Tibial nerve (tissue), 4 donors: ENCODE results near the gene CXorf58. TPM values are rescaled to one million over a fixed set of nuclear protein-coding genes. Genes with fewer than 3 reads are reported as not detected.
"Not testable (repeated sequence)": the region's sequence is repeated elsewhere in the genome, so short reads cannot be mapped to it uniquely, and the experiment has no call there.

ENCODE experiments used
- DNase-seq, 2 donors: peaks; one replicate each; pipeline ENCODE4 v3.0.0-alpha.2; 2019; ENCODE audit warnings: low spot score in 2 of 2
- H3K27ac ChIP-seq, 4 donors: fragments of 200-600 bp; sonication (generic) in 3 of 4; one replicate each; pipeline ENCODE4 v1.5.1; 2017 to 2019; ENCODE audit warnings: mild to moderate bottlenecking in 1 of 4
- H3K27me3 ChIP-seq, 2 donors: fragments of 200-600 bp; sonication (generic) in 1 of 2; one replicate each; pipeline versions ENCODE4 v1.5.1 to v1.6.0; 2017 to 2019
- H3K36me3 ChIP-seq, 3 donors: fragments of 200-600 bp; sonication (generic); one replicate each; pipeline ENCODE4 v1.5.1; 2018 to 2019
- H3K4me1 ChIP-seq, 4 donors: fragments of 200-600 bp; sonication (generic) in 3 of 4; one replicate each; pipeline ENCODE4 v1.5.1; 2017 to 2019
- H3K4me3 ChIP-seq, 4 donors: fragments of 200-600 bp; sonication (generic) in 3 of 4; one replicate each; pipeline ENCODE4 v1.5.1; 2017 to 2019; ENCODE audit warnings: mild to moderate bottlenecking in 1 of 4, moderate library complexity in 1 of 4
- H3K9me3 ChIP-seq, 4 donors: fragments of 200-600 bp; sonication (generic) in 3 of 4; one replicate each; pipeline ENCODE4 v1.5.1; 2017 to 2019
- CTCF ChIP-seq, 5 experiments: fragments of 200-600 bp in 3 of 5; fragments of 450-650 bp in 2 of 5; sonication (generic) in 3 of 5; IDR thresholded peaks; one replicate each; pipeline ENCODE4 v1.5.1; 2016 to 2019; ENCODE audit warnings: antibody characterized with exemption in 5 of 5, mild to moderate bottlenecking in 3 of 5, moderate library complexity in 2 of 5
- EP300 ChIP-seq, 2 donors: sonication (generic); formaldehyde crosslinking; IDR thresholded peaks; one replicate each; pipeline ENCODE4 v1.6.1; 2017; ENCODE audit warnings: antibody characterized with exemption in 2 of 2, mild to moderate bottlenecking in 1 of 2
- POLR2A ChIP-seq, 2 donors: fragments of 450-650 bp; IDR thresholded peaks; one replicate each; pipeline ENCODE4 v1.6.1; 2017; ENCODE audit warnings: antibody characterized with exemption in 2 of 2, mild to moderate bottlenecking in 2 of 2, moderate library complexity in 2 of 2
- WGBS, 2 donors: methylation state at CpG; one replicate each; pipeline ENCODE4 v1.1.5; 2018; 5-methylcytosine and 5-hydroxymethylcytosine counted together
- total RNA-seq, 4 donors: library from RNA; depleted of rRNA; stranded (reverse); fragments of >200 nt; gene quantifications; one replicate each; pipeline ENCODE4 v1.1.0, GENCODE V29; 2016

CXorf58 gene
- 1 to 10 TPM in 1 of 4 donors, under 1 TPM in 1, not detected in 2; 0.22 to 1.5 TPM for total RNA-seq

GRCh38 chrX:23907498-23908218, at the start of gene CXorf58, which contains the start of gene APOO:
TSS of gene CXorf58 (plus strand) at chrX:23908006. CDS start at chrX:23910303, 2,297 bp downstream.
TSS of gene APOO (minus strand) at chrX:23907938. CDS start at chrX:23907702, 236 bp downstream.
- peaks cover 0 to 14% (median 0%) of the 10 kb centered on the region in 4 donors for H3K4me1 ChIP-seq
- peak within 1 kb of the TSS; percentile 71 to 91 (median 89) for H3K27ac ChIP-seq
- TF ChIP-seq POLR2A (IDR thresholded peaks at IDR 0.05) (peak in 1 of 2 donors; percentile 48), EP300 (IDR thresholded peaks at IDR 0.05) (peak; percentile 32 to 76), CTCF (IDR thresholded peaks at IDR 0.05) (peak; percentile 62 to 93 (median 83))
- 1 to 42% methylated on average over 18 to 28 of the region's 81 CpGs for WGBS, 2 donors
- H3K36me3 ChIP-seq, result no peaks in the 10 kb centered on the region
- H3K4me3 ChIP-seq, result peak within 1 kb of the TSS; percentile 33 to 71 (median 50)
- H3K27me3 ChIP-seq, result no peaks in the 10 kb centered on the region
- no peaks in the 10 kb centered on the region for H3K9me3 ChIP-seq
- DNase-seq, result peak; percentile 72 to 73

- H3K4me3 ChIP-seq, DNase-seq, H3K36me3 ChIP-seq, H3K4me1 ChIP-seq, H3K27ac ChIP-seq, H3K27me3 ChIP-seq, H3K9me3 ChIP-seq: not testable (repeated sequence)
- WGBS, 2 donors, result 90 to 92% methylated on average over 7 of the region's 7 CpGs
These were observed 48.6 kb upstream of the CXorf58 start for GRCh38 chrX:23859238-23859637.

- no peaks in the 10 kb centered on the region for H3K4me1 ChIP-seq
- peaks cover 0 to 5% of the 10 kb centered on the region in 2 donors for H3K27me3 ChIP-seq
- 80 to 85% methylated on average over 6 of the region's 6 CpGs for WGBS, 2 donors
- no peaks in the 10 kb centered on the region for H3K9me3 ChIP-seq
- H3K4me3 ChIP-seq, result no peak overlapping the region
- TF ChIP-seq EP300 (IDR thresholded peaks at IDR 0.05), result no peak
- no peak overlapping the region for H3K27ac ChIP-seq
- DNase-seq, result no peak
- peaks cover 0 to 4% (median 0%) of the 10 kb centered on the region in 3 donors for H3K36me3 ChIP-seq
These were observed 46.5 kb upstream of the CXorf58 start for GRCh38 chrX:23861215-23861896.

GRCh38 chrX:23861952-23862351, 45.9 kb upstream of the CXorf58 start:
- H3K4me1 ChIP-seq, H3K27ac ChIP-seq, H3K27me3 ChIP-seq, H3K36me3 ChIP-seq, H3K9me3 ChIP-seq, H3K4me3 ChIP-seq, DNase-seq: not testable (repeated sequence)
- 92 to 100% methylated on average over 1 to 2 of the region's 2 CpGs for WGBS, 2 donors

GRCh38 chrX:23864742-23865326, 43.0 kb upstream of the CXorf58 start:
- DNase-seq, result no peak
- no peaks in the 10 kb centered on the region for H3K36me3 ChIP-seq
- H3K27ac ChIP-seq, result no peak overlapping the region
- peaks cover 0 to 5% of the 10 kb centered on the region in 2 donors for H3K27me3 ChIP-seq
- no peaks in the 10 kb centered on the region for H3K9me3 ChIP-seq
- H3K4me1 ChIP-seq, result no peaks in the 10 kb centered on the region
- TF ChIP-seq EP300 (IDR thresholded peaks at IDR 0.05), result no peak
- no peak for TF ChIP-seq POLR2A (IDR thresholded peaks at IDR 0.05)
- no peak for TF ChIP-seq CTCF (IDR thresholded peaks at IDR 0.05)
- no peak overlapping the region for H3K4me3 ChIP-seq
- WGBS, 2 donors, result 88 to 93% methylated on average over 4 to 5 of the region's 5 CpGs

- H3K36me3 ChIP-seq, result no peaks in the 10 kb centered on the region
- DNase-seq, result no peak
- H3K9me3 ChIP-seq, result no peaks in the 10 kb centered on the region
- no peak overlapping the region for H3K27ac ChIP-seq
- no peak overlapping the region for H3K4me3 ChIP-seq
- no peaks in the 10 kb centered on the region for H3K4me1 ChIP-seq
- H3K27me3 ChIP-seq, result no peaks in the 10 kb centered on the region
- 81 to 83% methylated on average over 2 of the region's 2 CpGs for WGBS, 2 donors
- TF ChIP-seq POLR2A (IDR thresholded peaks at IDR 0.05) (no peak), EP300 (IDR thresholded peaks at IDR 0.05) (no peak), CTCF (IDR thresholded peaks at IDR 0.05) (no peak)
These were observed 37.8 kb upstream of the CXorf58 start for GRCh38 chrX:23870041-23870440.
